HepG2 (cell line): ENCODE measurements around the gene MYO3A. TPM values are rescaled to one million over a fixed set of nuclear protein-coding genes. Genes with fewer than 3 reads are reported as not detected.

Experiments
- ATAC-seq: fragments of 200-7000 bp; cut with Tn5 transposase; 3 replicates; pipeline ENCODE4 v1.9.1; 2020; ENCODE audit warnings: mild to moderate bottlenecking, moderate library complexity
- BruUV-seq: library from RNA; stranded (reverse); fragments of 400-500 nt; replicated peaks from 2 replicates; lab custom pipeline; 2021; lab: Mats Ljungman, UMichigan
- CTCF ChIA-PET: fragments of 300-600 bp; formaldehyde crosslinking; extraction: SDS; loops from one replicate; lab custom pipeline; 2021; ENCODE audit warnings: low total read pairs, inconsistent platforms, low intra/inter-chr PET ratio; lab: Yijun Ruan, JAX
- POLR2A ChIA-PET: fragments of 350-600 bp; sonication (Branson Sonifier 250); formaldehyde crosslinking; loops from one replicate; lab custom pipeline; 2020; ENCODE audit warnings: antibody characterized with exemption, inconsistent platforms; lab: Yijun Ruan, JAX
- DNase-seq: peaks from one replicate; pipeline ENCODE4 v3.0.0-alpha.2; 2015; ENCODE audit warnings: low spot score
- FAIRE-seq: peaks from 3 replicates; lab custom pipeline; 2011; peaks lifted over from hg19 to GRCh38; lab: Jason Lieb, UNC
- H2AFZ ChIP-seq: one replicate; pipeline ENCODE4 v1.6.1; 2011; ENCODE audit warnings: low read length, inconsistent platforms
- H3K27ac ChIP-seq: fragments of 300-600 bp; 3 replicates; pipeline ENCODE4 v1.8.0; 2011; ENCODE audit warnings: mixed run types, mild to moderate bottlenecking, mixed read lengths, low read length, inconsistent platforms; ENCODE audit not compliant: insufficient read depth; ENCODE audit errors: extremely low read length
- H3K27me3 ChIP-seq, 2 experiments: fragments of 200-600 bp in 1 of 2; 2 replicates in 1 of 2; 3 replicates in 1 of 2; pipeline versions ENCODE4 v1.6.0 to v1.8.0; 2011; ENCODE audit warnings: low read length in 2 of 2, mild to moderate bottlenecking in 2 of 2, moderate library complexity in 2 of 2, inconsistent platforms in 1 of 2; ENCODE audit not compliant: insufficient read depth in 2 of 2, control insufficient read depth in 1 of 2
- H3K36me3 ChIP-seq, 2 experiments: fragments of 200-600 bp in 1 of 2; replicated peaks in 1 of 2; 2 replicates in 1 of 2; 3 replicates in 1 of 2; pipeline versions ENCODE4 v1.5.1 to v1.8.0; 2011; ENCODE audit warnings: low read length in 2 of 2, inconsistent platforms in 1 of 2; ENCODE audit not compliant: insufficient read depth in 2 of 2, control insufficient read depth in 1 of 2
- H3K4me1 ChIP-seq: 2 replicates; pipeline ENCODE4 v1.5.1; 2012; ENCODE audit warnings: low read length, inconsistent platforms; ENCODE audit not compliant: insufficient read depth
- H3K4me2 ChIP-seq: 2 replicates; pipeline ENCODE4 v1.6.0; 2011; ENCODE audit warnings: low read depth, low read length, inconsistent platforms
- H3K4me3 ChIP-seq, 3 experiments: fragments of 200-600 bp in 1 of 3; sonication (generic), shearing (Covaris generic) in 1 of 3; replicated peaks in 1 of 3; 2 replicates each; pipeline ENCODE4 v1.5.1; 2011 to 2016; ENCODE audit warnings: low read length in 3 of 3, inconsistent platforms in 2 of 3, low read depth in 2 of 3, mild to moderate bottlenecking in 2 of 3, control low read depth in 1 of 3, mixed read lengths in 1 of 3; ENCODE audit not compliant: insufficient read depth in 1 of 3
- H3K79me2 ChIP-seq: one replicate; pipeline ENCODE4 v1.6.1; 2011; ENCODE audit warnings: low read length, inconsistent platforms; ENCODE audit not compliant: insufficient read depth
- H3K9ac ChIP-seq: 2 replicates; pipeline ENCODE4 v1.6.0; 2011; ENCODE audit warnings: mild to moderate bottlenecking, low read depth, low read length, inconsistent platforms; ENCODE audit not compliant: insufficient read depth
- H3K9me3 ChIP-seq: 2 replicates; pipeline ENCODE4 v1.5.1; 2012; ENCODE audit warnings: mild to moderate bottlenecking, low read length
- H4K20me1 ChIP-seq: 2 replicates; pipeline ENCODE4 v1.6.0; 2011; ENCODE audit warnings: inconsistent platforms, mild to moderate bottlenecking, low read length, moderate library complexity; ENCODE audit not compliant: insufficient read depth
- NBN ChIP-seq: fragments of 450-650 bp; conservative IDR thresholded peaks from 2 replicates; pipeline ENCODE4 v1.6.1; 2017
- SAP130 ChIP-seq: IDR thresholded peaks from 2 replicates; pipeline ENCODE4 v1.6.1; 2016; ENCODE audit warnings: low read depth
- ZNF121 ChIP-seq: sonication (generic); formaldehyde crosslinking; IDR thresholded peaks from 2 replicates; pipeline ENCODE4 v1.5.0; 2020; ENCODE audit warnings: mild to moderate bottlenecking, missing genetic modification reagents
- ZNF138 ChIP-seq: sonication (generic); formaldehyde crosslinking; IDR thresholded peaks from 2 replicates; pipeline ENCODE4 v1.5.0; 2020; ENCODE audit warnings: mild to moderate bottlenecking, low read depth, missing genetic modification reagents
- ZNF350 ChIP-seq: sonication (generic); formaldehyde crosslinking; IDR thresholded peaks from 2 replicates; pipeline ENCODE4 v1.4.0; 2020; ENCODE audit warnings: mild to moderate bottlenecking, low read depth, missing genetic modification reagents, borderline replicate concordance
- ZNF589 ChIP-seq: sonication (generic); formaldehyde crosslinking; conservative IDR thresholded peaks from 2 replicates; pipeline ENCODE4 v1.8.0; 2022; ENCODE audit warnings: mild to moderate bottlenecking, moderate library complexity, missing genetic modification reagents
- ZNF605 ChIP-seq: sonication (generic); formaldehyde crosslinking; IDR thresholded peaks from 2 replicates; pipeline ENCODE4 v1.8.0; 2022; ENCODE audit warnings: mild to moderate bottlenecking, missing genetic modification reagents
- ZNF720 ChIP-seq: sonication (generic); formaldehyde crosslinking; IDR thresholded peaks from 2 replicates; pipeline ENCODE4 v1.4.0; 2020; ENCODE audit warnings: missing genetic modification reagents
- ZNF737 ChIP-seq: sonication (generic); formaldehyde crosslinking; IDR thresholded peaks from 2 replicates; pipeline ENCODE4 v1.5.0; 2020; ENCODE audit warnings: missing genetic modification reagents, mild to moderate bottlenecking, borderline replicate concordance
- whole genome bisulfite sequencing: methylation state at CpG from one replicate; pipeline ENCODE4 v1.1.6; 2017; ENCODE audit warnings: low lambda C conversion rate; 5-methylcytosine and 5-hydroxymethylcytosine counted together
- in situ Hi-C: cut with HindIII; loops from 2 replicates; pipeline ENCODE4 v1.10.0; 2017; ENCODE audit warnings: low pct_unique_long_range_greater_than_20kb; ENCODE audit not compliant: extremely low pct_ligation_motif_present
- intact Hi-C: fragments of 100-400 bp; cut with micrococcal nuclease; formaldehyde crosslinking; loops from one replicate; pipeline ENCODE4 v1.10.0; 2022; ENCODE audit not compliant: unreplicated experiment
- polyA plus RNA-seq, 8 experiments: library from polyadenylated mRNA; depleted of rRNA in 3 of 8; stranded (reverse) in 7 of 8; unstranded in 1 of 8; fragments of >200 nt; fragmentation: Illumina TruSeq in 4 of 8; extraction: Trizol in 4 of 8; gene quantifications; 2 replicates each; pipeline versions ENCODE4 v1.2.1 to v1.2.3, GENCODE V29; 2011 to 2016; ENCODE audit warnings: low read depth in 4 of 8, missing spikeins in 1 of 8, mixed read lengths in 1 of 8; ENCODE audit not compliant: insufficient read depth in 1 of 8
- total RNA-seq, 5 experiments: library from RNA; depleted of rRNA; stranded (reverse); fragments of >200 nt; fragmentation: Illumina TruSeq; extraction: Trizol; gene quantifications; 2 replicates each; pipeline ENCODE4 v1.2.3, GENCODE V29; 2016; ENCODE audit warnings: low read depth in 1 of 5
- TF ChIP-seq, protein P1 (sequence below): IDR thresholded peaks from 2 replicates; pipeline ENCODE4 v1.6.1; 2016
- TF ChIP-seq, protein P2 (sequence below): IDR thresholded peaks from 2 replicates; pipeline ENCODE4 v1.6.1; 2016; ENCODE audit warnings: missing compliant biosample characterization, missing genetic modification reagents, borderline replicate concordance
- TF ChIP-seq, protein P3 (sequence below): sonication (generic); formaldehyde crosslinking; IDR thresholded peaks from 2 replicates; pipeline ENCODE4 v1.5.0; 2020; ENCODE audit warnings: mild to moderate bottlenecking, missing genetic modification reagents

MYO3A gene
- total and polyA plus RNA-seq, 2 of the 13 experiments (the other 11 are each of a cell fraction or from before 2014, with no cell fraction given) = not detected

DNA sequence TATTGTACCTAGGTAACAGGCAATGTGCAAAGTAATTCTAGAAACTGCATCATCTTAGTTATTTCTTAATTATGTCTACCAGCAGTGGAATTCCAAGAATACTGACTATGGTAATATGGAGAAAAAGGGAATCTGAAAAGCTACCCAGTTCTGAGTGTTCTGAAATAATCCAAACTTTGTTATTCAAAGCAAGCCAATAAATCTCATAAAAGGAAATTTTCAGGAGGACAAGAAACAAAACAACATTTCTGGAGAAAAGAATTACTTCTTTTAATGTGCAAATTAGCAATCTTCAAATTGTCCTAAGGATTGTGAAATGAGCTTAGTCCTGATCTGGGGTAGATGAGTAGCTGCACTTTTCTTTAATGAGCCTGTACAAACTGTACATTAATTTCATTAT, 88.8 kb downstream of the MYO3A start (continued):
- no peak for TF ChIP-seq ZNF589 (CRISPR knock-in tag)

DNA sequence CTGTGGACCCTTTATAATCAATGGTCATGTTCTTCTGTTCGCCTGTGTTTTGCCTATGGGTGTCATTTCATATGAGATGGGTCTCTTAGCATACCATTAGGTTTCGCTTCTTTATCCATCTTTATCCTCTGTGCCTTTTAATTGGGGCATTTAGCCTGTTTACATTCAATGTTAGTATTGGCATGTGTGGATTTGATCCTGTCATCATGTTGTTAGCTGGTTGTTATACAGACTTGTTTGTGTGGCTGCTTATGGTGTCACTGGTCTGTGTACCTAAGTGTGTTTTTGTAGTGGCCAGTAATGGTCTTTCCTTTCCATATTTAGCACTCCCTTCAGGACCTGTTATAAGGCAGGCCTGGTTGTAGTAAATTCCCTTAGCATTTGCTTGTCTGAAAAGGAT, 90.3 kb downstream of the MYO3A start:
- ChIA-PET POLR2A (no interaction called here), CTCF (no interaction called here)
- no peaks in the 10 kb centered on the region for H4K20me1 ChIP-seq
- intact Hi-C loops = no loop called here
- peaks cover 0 to 1% of the 10 kb centered on the region in 2 experiments; a peak in 1 of 5 replicates for H3K27me3 ChIP-seq
- H3K79me2 ChIP-seq = no peaks in the 10 kb centered on the region
- no peak overlapping the region for H3K27ac ChIP-seq
- no peaks in the 10 kb centered on the region for H3K9me3 ChIP-seq
- H3K36me3 ChIP-seq = no peaks in the 10 kb centered on the region
- H3K4me2 ChIP-seq = no peak overlapping the region
- no peak overlapping the region for H2AFZ ChIP-seq
- TF ChIP-seq SAP130 (CRISPR knock-in tag) (no peak), ZNF138 (CRISPR knock-in tag) (no peak), ZNF121 (CRISPR knock-in tag) (no peak), ZNF605 (CRISPR knock-in tag) (no peak), ZNF350 (CRISPR knock-in tag) (no peak), ZNF720 (CRISPR knock-in tag) (no peak), NBN (no peak), ZNF737 (CRISPR knock-in tag) (no peak)
- TF ChIP-seq, protein P1, sequence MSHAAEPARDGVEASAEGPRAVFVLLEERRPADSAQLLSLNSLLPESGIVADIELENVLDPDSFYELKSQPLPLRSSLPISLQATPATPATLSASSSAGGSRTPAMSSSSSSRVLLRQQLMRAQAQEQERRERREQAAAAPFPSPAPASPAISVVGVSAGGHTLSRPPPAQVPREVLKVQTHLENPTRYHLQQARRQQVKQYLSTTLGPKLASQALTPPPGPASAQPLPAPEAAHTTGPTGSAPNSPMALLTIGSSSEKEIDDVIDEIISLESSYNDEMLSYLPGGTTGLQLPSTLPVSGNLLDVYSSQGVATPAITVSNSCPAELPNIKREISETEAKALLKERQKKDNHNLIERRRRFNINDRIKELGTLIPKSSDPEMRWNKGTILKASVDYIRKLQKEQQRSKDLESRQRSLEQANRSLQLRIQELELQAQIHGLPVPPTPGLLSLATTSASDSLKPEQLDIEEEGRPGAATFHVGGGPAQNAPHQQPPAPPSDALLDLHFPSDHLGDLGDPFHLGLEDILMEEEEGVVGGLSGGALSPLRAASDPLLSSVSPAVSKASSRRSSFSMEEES (CRISPR knock-in tag) = no peak
- TF ChIP-seq, protein P2, sequence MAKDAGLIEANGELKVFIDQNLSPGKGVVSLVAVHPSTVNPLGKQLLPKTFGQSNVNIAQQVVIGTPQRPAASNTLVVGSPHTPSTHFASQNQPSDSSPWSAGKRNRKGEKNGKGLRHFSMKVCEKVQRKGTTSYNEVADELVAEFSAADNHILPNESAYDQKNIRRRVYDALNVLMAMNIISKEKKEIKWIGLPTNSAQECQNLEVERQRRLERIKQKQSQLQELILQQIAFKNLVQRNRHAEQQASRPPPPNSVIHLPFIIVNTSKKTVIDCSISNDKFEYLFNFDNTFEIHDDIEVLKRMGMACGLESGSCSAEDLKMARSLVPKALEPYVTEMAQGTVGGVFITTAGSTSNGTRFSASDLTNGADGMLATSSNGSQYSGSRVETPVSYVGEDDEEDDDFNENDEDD (CRISPR knock-in tag) = no peak
- TF ChIP-seq, protein P3, sequence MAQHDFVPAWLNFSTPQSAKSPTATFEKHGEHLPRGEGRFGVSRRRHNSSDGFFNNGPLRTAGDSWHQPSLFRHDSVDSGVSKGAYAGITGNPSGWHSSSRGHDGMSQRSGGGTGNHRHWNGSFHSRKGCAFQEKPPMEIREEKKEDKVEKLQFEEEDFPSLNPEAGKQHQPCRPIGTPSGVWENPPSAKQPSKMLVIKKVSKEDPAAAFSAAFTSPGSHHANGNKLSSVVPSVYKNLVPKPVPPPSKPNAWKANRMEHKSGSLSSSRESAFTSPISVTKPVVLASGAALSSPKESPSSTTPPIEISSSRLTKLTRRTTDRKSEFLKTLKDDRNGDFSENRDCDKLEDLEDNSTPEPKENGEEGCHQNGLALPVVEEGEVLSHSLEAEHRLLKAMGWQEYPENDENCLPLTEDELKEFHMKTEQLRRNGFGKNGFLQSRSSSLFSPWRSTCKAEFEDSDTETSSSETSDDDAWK (CRISPR knock-in tag) = no peak
- WGBS = 2% methylated on average over 2 of the region's 2 CpGs
- no peaks in the 10 kb centered on the region for H3K4me1 ChIP-seq
- H3K4me3 ChIP-seq = no peak overlapping the region
- no peak for ATAC-seq
- BruUV-seq = no TSS peak
- in situ Hi-C loops = no loop called here
- no peak for FAIRE-seq
- no peak overlapping the region for H3K9ac ChIP-seq
- DNase-seq = no peak
